Mesothelial cell of epicardium (in vitro differentiated cells): ENCODE measurements around the gene MAU2. TPM values are rescaled to one million over a fixed set of nuclear protein-coding genes. Genes with fewer than 3 reads are reported as not detected.

Experiments used
- DNase-seq, 2 experiments: peaks; one replicate each; pipeline ENCODE4 v3.0.0; 2021; ENCODE audit warnings: low spot score in 2 of 2; ENCODE audit not compliant: unreplicated experiment in 2 of 2
- H3K27ac Mint-ChIP-seq: 2 replicates; pipeline ENCODE4 v1.8.0; 2021; ENCODE audit warnings: mixed read lengths
- H3K27me3 Mint-ChIP-seq: 2 replicates; pipeline ENCODE4 v1.8.0; 2021; ENCODE audit warnings: low read depth, mixed read lengths
- H3K36me3 Mint-ChIP-seq: 2 replicates; pipeline ENCODE4 v1.8.0; 2021; ENCODE audit warnings: mixed read lengths
- H3K4me1 Mint-ChIP-seq: 2 replicates; pipeline ENCODE4 v1.8.0; 2021; ENCODE audit warnings: mixed read lengths
- H3K4me3 Mint-ChIP-seq: 2 replicates; pipeline ENCODE4 v1.8.0; 2021; ENCODE audit warnings: mild to moderate bottlenecking, moderate library complexity, mixed read lengths
- H3K9me3 Mint-ChIP-seq: 2 replicates; pipeline ENCODE4 v1.8.0; 2021; ENCODE audit warnings: mixed read lengths
- total RNA-seq: library from RNA; stranded (reverse); gene quantifications from 3 replicates; pipeline ENCODE4 v1.2.1, GENCODE V29; 2021
- TF ChIP-seq, protein P1 (sequence below): fragments of 200-600 bp; sonication (generic); IDR thresholded peaks from one replicate; pipeline ENCODE4 v1.5.0; 2021; ENCODE audit warnings: antibody characterized with exemption; ENCODE audit not compliant: unreplicated experiment

MAU2 gene
- total RNA-seq, 1 donor from 2014 or later, result 107 TPM

DNA sequence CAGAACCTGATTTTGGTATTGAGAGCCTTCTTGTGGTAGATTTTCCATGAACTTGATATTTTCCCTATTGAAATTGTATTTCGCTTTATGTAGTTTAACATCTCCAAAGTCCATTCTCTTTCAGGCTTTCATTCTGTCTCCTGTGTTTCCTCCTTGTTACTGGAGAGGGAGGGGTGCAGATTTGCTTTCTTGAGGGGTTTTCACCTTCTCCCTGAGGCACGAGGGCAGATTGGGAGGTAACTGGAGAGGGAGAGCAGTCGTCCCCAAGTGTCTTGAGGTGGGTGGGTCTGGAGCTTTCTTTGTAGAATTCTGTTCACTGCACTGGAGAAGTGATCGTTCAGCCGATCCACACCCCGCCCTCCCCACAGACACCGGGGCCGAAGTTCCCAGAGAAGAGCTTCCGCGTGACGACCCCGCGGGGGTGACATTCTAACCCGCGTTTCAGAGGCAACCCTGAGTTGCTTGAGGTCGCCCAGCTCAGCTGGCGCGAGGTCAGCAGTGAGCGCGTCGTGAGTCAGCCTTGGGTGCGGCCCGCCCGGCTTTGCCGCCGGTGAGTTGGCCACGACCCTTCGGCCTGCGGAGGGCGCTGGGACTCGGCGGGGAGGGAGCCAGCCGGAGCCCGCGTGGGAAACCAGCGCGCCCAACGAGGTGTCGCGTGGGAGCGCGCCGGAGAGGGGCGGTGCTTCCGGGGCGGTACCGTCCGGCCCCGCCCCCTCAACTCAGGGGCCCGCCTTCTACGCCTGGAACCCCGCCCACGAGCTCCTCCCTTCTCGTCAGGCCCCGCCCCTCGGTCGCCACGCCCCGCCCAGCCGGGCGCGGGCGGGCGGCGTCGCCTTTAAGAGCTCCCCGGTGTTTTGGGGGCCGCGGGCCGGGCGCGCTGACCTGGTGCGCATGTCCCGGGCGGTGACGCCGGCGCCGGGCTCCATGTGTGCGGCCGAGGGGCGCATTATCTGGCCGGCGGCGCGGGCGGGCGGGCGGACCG is 84.5 kb downstream of the MAU2 start, which contains the start of gene GATAD2A:
TSS of gene GATAD2A (plus strand) at position 797 of the 982 bp plus-strand sequence. CDS start 59,671 bp downstream, outside the sequence.
- no peaks in the 10 kb centered on the region for H3K36me3 Mint-ChIP-seq
- H3K27me3 Mint-ChIP-seq, result no peaks in the 10 kb centered on the region
- H3K4me1 Mint-ChIP-seq, result peaks cover 43% of the 10 kb centered on the region
- TF ChIP-seq, protein P1, sequence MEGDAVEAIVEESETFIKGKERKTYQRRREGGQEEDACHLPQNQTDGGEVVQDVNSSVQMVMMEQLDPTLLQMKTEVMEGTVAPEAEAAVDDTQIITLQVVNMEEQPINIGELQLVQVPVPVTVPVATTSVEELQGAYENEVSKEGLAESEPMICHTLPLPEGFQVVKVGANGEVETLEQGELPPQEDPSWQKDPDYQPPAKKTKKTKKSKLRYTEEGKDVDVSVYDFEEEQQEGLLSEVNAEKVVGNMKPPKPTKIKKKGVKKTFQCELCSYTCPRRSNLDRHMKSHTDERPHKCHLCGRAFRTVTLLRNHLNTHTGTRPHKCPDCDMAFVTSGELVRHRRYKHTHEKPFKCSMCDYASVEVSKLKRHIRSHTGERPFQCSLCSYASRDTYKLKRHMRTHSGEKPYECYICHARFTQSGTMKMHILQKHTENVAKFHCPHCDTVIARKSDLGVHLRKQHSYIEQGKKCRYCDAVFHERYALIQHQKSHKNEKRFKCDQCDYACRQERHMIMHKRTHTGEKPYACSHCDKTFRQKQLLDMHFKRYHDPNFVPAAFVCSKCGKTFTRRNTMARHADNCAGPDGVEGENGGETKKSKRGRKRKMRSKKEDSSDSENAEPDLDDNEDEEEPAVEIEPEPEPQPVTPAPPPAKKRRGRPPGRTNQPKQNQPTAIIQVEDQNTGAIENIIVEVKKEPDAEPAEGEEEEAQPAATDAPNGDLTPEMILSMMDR, result no peak
- peak within 1 kb of the TSS; percentile 97 for H3K27ac Mint-ChIP-seq
- H3K9me3 Mint-ChIP-seq, result no peaks in the 10 kb centered on the region
- DNase-seq, result peak; percentile 89 to 95
- H3K4me3 Mint-ChIP-seq, result peak within 1 kb of the TSS; percentile 98

DNA sequence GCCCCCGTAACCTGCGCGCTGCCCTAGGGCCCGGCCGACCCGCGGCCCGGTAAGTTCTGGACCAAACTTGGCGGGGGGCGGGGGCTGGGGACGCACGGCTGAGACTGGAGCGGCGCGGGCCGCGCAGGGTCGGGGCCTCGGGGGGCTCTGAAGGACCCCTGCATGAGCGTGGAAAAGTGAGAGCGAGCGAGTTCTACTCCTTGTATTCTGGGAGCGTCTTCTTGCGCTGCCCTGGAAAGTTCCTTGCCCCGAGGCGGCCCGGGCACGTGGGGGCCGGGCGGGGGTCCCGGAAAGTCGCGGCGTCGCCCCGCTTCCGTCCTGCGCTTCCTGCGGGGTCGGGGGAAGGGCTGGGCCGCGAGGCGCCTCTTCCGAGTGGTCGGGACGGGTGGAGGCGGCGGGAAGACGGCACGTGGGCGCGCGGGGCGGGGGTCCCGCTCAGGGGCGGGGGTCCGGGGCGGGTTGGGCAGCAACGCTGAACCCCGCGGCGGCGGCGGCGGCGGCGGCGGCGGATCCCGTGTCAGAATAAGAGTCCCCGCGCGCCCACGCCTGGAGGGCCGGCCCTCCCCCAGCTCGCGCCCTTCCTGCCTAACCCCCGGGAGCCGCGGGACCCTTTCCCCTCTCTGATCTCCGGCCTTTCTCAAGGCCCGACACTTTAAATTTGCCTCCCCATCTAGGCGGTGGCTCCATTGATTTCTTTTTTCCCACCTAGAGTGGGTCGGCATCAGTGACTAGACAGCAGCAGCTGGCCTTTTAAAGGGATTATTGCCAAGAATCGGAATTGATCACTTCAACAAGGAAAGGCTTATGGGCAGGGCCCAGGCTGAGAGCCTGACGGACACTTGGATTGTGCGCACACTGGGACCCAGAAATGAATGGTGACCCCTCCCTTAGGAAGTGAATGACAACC is 85.6 kb downstream of the MAU2 start:
- H3K27ac Mint-ChIP-seq, result peak overlapping the region; percentile 97
- H3K36me3 Mint-ChIP-seq, result no peaks in the 10 kb centered on the region
- DNase-seq, result peak; percentile 42 to 56
- H3K9me3 Mint-ChIP-seq, result no peaks in the 10 kb centered on the region
- H3K4me1 Mint-ChIP-seq, result peaks cover 51% of the 10 kb centered on the region
- no peaks in the 10 kb centered on the region for H3K27me3 Mint-ChIP-seq
- TF ChIP-seq, protein P1, result no peak
- H3K4me3 Mint-ChIP-seq, result peak overlapping the region; percentile 98

- Mint-ChIP-seq H3K9me3 (no peaks in the 10 kb centered on the region), H3K4me1 (peaks cover 54% of the 10 kb centered on the region), H3K36me3 (no peaks in the 10 kb centered on the region), H3K27ac (peak overlapping the region; percentile 97), H3K27me3 (no peaks in the 10 kb centered on the region), H3K4me3 (peak overlapping the region; percentile 98)
- DNase-seq, result no peak
- TF ChIP-seq, protein P1, result no peak
These were observed 86.4 kb downstream of the MAU2 start for GRCh38 chr19:19406878-19407632.

GRCh38 chr19:19407633-19407930 is 87.0 kb downstream of the MAU2 start:
- DNase-seq, result no peak
- TF ChIP-seq, protein P1, result no peak
- Mint-ChIP-seq H3K27me3 (no peaks in the 10 kb centered on the region), H3K9me3 (no peaks in the 10 kb centered on the region), H3K4me3 (peak overlapping the region; percentile 98), H3K4me1 (peaks cover 54% of the 10 kb centered on the region), H3K27ac (peak overlapping the region; percentile 97), H3K36me3 (no peaks in the 10 kb centered on the region)

Other genes with a start within 250 kb of the MAU2 start
- gene TMEM161A, start 182.4 kb upstream of the MAU2 start, total RNA-seq, result 45.5 to 48.4 TPM (median 46.5 TPM) in 3 replicates
- gene MEF2B, start 150.6 kb upstream of the MAU2 start, total RNA-seq, result 1.4 to 2.9 TPM (median 2.8 TPM) in 3 replicates
- gene BORCS8, start 128.7 kb upstream of the MAU2 start, total RNA-seq, result 26.4 to 28.4 TPM (median 26.7 TPM) in 3 replicates
- 90.4 to 93.6 TPM (median 92.0 TPM) in 3 replicates for gene RFXANK, start 128.6 kb upstream of the MAU2 start, total RNA-seq
- 9.4 to 11.8 TPM (median 10.1 TPM) in 3 replicates for gene NR2C2AP, start 117.4 kb upstream of the MAU2 start, total RNA-seq
- 0.02 to 0.29 TPM (median 0.07 TPM) in 3 replicates for gene NCAN, start 108.9 kb upstream of the MAU2 start, total RNA-seq
- gene TM6SF2, start 47.5 kb upstream of the MAU2 start, total RNA-seq, result 3.5 to 5.7 TPM (median 4.0 TPM) in 3 replicates
- gene SUGP1, start 320 bp upstream of the MAU2 start, total RNA-seq, result 70.2 to 77.2 TPM (median 74.9 TPM) in 3 replicates
- gene GATAD2A, start 84.8 kb downstream of the MAU2 start, total RNA-seq, result 112 to 113 TPM (median 113 TPM) in 3 replicates
- gene TSSK6, start 194.7 kb downstream of the MAU2 start, total RNA-seq, result 1.9 to 2.3 TPM (median 2.1 TPM) in 3 replicates
- gene NDUFA13, start 195.4 kb downstream of the MAU2 start, total RNA-seq, result 338 to 343 TPM (median 342 TPM) in 3 replicates
- 19.0 to 22.6 TPM (median 20.7 TPM) in 3 replicates for gene YJEFN3, start 208.1 kb downstream of the MAU2 start, total RNA-seq
- 22.7 to 23.2 TPM (median 23.2 TPM) in 3 replicates for gene CILP2, start 217.4 kb downstream of the MAU2 start, total RNA-seq